KOPT-K1 (cell line): ENCODE results near the gene DROSHA.
"Not testable (repeated sequence)": the region's sequence is repeated elsewhere in the genome, so short reads cannot be mapped to it uniquely, and the experiment has no call there.

Experiments used
- H3K27ac ChIP-seq: fragments of 200-600 bp; sonication (generic); 2 replicates; pipeline ENCODE4 v1.5.1; 2016; ENCODE audit warnings: antibody characterized with exemption, mild to moderate bottlenecking, low read depth, low read length; ENCODE audit not compliant: poor library complexity, severe bottlenecking
- H3K36me3 ChIP-seq: fragments of 200-600 bp; sonication (generic); 2 replicates; pipeline ENCODE4 v1.5.1; 2017; ENCODE audit warnings: antibody characterized with exemption, mild to moderate bottlenecking, low read length, moderate library complexity; ENCODE audit not compliant: insufficient read depth
- H3K9me3 ChIP-seq: fragments of 200-600 bp; sonication (generic); 2 replicates; pipeline ENCODE4 v1.5.1; 2017; ENCODE audit warnings: antibody characterized with exemption, low read length, mild to moderate bottlenecking; ENCODE audit not compliant: insufficient read depth, poor library complexity, severe bottlenecking

Gene DROSHA

DNA sequence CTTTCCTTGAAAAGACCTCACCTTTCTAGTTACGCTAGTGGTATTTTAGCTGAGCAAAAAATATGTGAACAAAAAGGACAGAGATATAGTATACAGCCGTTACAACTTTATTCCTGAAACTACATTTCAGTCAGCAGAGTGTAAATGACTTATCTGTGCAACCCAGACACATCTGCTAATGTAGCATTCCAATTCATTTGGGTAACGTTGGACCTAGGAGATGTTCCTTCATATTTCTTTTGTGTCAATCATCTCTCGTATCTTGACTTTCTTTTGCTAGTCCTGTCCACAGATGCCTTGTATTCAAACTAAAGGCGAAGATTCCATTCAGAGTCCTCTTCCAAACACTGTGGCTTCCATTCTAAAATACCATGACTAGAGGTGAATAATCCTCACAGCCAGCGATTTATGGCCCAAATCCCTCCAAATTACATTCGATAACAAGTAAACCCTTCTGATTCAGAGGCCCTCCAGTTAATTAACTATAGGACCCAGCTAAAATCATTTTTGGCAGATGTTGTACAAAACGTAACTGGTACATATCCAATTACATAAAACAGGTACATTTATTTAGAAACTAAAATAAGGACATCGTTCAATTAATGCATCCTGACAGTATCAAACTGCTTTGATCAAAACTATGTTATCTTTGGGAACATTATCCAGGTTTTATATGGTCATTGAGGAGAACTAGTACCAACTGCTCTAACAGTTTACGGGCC, 155.7 kb downstream of the DROSHA start:
- H3K9me3 ChIP-seq: no peaks in the 10 kb centered on the region
- H3K36me3 ChIP-seq: no peaks in the 10 kb centered on the region
- H3K27ac ChIP-seq: no peak overlapping the region

DNA sequence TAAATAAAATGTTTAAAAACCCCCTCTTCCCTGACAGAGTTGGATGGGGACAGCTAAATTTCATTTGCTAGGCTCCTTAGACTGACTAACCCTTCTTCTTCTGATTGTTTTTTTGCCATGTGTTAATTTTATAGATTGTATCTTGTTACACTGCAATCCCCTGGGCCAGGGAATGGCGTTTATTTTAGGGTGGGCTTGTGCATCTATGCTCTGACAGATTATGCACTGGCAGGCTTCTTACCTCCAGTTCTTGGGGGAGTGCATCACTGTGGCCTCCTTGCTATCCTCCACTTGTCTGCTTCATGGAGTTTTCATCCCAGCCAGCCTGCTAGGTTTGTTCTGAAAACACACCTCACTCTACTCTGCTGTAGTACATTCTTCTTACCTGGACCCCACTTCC, 159.8 kb downstream of the DROSHA start:
- Histone ChIP-seq H3K27ac (no peak overlapping the region), H3K36me3 (no peaks in the 10 kb centered on the region), H3K9me3 (no peaks in the 10 kb centered on the region)

DNA sequence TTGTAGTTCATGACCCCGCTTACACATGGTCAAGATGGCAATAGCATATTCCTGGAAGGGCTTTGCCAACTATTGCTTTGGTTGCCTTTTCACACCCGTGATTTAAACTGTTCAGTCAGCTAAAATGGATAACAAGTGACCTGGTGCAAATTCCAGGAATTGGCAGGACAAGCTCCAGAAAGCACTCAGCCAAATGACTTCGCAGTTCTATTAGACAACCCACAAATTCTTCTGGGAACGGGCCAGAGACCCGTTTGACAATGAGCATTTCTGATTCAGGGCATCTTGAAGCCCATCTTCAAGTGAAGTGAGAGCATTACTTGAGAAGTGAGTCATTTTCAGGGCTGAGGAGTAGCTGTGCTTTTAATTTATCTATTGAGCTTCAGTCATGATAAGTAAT, 165.0 kb downstream of the DROSHA start:
- Histone ChIP-seq H3K27ac (no peak overlapping the region), H3K36me3 (no peaks in the 10 kb centered on the region), H3K9me3 (peaks cover 3% of the 10 kb centered on the region)

DNA sequence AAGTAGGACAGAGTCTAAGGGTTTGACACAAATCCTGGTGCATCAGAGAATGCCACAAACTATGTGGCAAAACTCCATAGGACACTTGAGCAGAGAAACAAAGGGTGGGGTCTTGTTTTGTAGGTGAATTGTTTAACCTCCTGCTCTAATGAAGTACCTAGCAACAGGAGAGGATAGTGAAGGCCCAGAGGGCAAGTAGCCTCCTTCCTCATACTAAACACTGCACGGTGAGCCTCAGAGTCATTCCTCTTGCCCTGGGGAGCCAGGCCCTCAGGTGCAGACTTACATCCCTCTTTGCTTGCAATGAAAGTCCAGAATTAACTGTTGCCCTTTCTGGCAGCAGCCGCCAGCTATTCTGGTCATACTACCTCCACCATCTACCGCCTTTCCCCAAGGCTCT, 166.1 kb downstream of the DROSHA start:
- no peaks in the 10 kb centered on the region for H3K36me3 ChIP-seq
- H3K27ac ChIP-seq: no peak overlapping the region
- peaks cover 3% of the 10 kb centered on the region for H3K9me3 ChIP-seq

DNA sequence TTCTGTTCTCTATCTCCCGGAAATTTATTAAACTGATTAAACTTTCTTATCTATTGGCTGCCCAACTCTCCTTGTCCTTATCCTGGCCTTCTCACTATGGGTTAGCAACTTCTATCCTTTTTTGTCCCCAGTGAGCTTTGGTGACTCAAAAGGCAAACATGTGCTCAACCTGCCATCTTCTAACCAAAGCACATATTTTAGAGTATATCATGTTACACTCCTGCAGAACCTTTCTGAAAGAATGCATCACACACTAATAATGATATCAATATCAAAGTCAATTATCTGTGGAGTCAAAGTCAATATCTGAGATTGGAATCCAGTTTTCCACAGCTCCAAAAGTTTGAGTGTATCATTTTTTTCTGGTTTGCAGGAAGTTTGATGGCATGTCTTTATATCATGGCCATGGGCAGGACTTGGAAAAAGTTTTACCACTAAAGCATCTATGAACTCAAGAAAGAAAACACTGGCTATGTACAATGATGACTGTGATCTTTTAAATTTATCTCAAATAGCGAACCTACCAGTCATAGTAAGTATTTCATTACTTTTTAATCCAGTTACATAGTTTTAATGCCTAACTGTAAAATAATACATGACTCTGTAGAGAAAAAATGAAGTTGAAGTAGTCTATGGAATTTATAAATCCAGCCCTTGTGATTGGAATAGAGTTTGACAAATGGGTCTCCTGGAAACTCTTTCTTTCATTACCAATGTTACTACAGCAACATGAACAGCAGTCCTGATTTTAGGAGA, 166.8 kb downstream of the DROSHA start:
- Histone ChIP-seq H3K36me3 (no peaks in the 10 kb centered on the region), H3K9me3 (peaks cover 3% of the 10 kb centered on the region), H3K27ac (no peak overlapping the region)

DNA sequence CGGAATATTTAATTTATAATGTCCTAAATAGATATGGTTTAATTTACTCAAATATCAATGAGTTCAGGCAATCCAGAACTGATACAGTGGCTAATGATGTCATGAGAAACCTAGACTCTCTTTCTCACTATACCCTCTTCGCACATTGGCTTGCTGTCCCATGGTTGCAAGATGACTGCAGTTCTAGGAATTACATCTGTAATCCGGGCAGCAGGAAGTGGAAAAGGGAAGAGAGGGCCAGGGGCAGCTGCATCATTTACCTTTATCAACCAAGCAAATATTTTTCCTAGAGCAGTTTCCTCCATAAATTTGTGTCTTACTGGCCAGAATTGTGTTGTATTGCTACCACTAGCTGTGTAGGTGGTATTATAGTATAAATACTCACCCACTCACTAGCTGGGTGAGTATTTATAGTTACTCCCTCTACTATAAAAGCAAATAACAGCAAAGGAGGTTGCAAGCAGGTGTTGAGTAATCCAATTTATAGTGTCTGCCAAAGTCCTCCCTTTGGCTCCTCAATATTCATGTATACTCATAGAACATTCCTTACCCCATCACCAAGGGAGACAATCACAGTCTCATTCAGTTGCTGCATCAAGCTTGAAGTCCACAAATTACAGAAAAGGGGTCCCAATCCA, 168.8 kb downstream of the DROSHA start:
- H3K36me3 ChIP-seq: no peaks in the 10 kb centered on the region
- H3K27ac ChIP-seq: no peak overlapping the region

DNA sequence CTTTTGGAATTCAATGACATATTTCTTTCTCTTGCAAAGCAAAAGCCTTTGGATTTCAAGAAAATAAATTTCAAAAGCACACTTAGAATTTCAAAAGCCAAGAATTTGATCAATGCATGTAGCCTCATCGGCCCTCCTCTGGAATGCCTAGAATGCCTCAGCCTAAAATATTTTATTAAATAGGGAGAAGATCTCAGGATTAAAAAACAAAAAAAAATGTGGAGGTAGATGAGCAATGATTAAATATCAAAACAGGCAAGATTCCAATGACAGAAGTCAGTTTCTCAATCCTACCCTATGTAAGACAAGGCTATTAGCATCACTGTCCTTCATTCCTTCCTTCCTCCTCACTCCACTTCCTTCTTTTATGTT, 169.4 kb downstream of the DROSHA start:
- Histone ChIP-seq H3K36me3 (no peaks in the 10 kb centered on the region), H3K27ac (no peak overlapping the region), H3K9me3 (peaks cover 3% of the 10 kb centered on the region)

More for the DNA sequence above, 168.8 kb downstream of the DROSHA start:
- peaks cover 3% of the 10 kb centered on the region for H3K9me3 ChIP-seq

DNA sequence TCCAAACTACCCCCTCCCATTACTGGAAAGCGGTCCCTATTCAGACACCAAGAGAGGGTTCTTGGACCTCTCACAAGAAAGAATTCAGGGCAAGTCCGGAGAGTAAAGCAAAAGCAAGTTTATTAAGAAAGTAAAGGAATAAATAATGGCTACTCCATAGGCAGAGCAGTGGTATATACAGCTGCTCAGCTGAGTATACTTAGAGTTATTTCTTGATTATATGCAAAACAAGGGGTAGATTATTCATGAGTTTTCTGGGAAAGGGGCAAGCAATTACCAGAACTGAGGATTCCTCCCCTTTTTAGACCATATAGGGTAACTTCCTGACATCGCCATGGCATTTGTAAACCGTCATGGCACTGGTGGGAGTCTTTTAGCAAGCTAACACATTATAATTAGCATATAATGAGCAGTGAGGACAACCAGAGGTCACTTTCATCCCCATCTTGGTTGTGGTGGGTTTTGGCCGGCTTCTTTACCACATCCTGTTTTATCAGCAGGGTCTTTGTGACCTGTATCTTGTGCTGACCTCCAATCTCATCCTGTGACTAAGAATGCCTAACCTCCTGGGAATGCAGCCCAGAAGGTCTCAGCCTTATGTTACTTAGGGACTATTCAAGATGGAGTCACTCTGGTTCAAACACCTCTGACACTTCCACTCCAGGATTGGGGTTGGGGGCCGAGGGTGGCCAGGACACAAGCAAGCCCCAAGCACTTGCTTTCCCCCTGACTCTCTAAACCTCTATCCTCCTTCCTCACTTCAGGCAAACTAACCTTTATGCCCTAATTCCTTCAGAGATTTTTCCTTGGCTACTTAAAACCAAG, 170.0 kb downstream of the DROSHA start:
- not testable (repeated sequence) for H3K27ac ChIP-seq, H3K36me3 ChIP-seq, H3K9me3 ChIP-seq

DNA sequence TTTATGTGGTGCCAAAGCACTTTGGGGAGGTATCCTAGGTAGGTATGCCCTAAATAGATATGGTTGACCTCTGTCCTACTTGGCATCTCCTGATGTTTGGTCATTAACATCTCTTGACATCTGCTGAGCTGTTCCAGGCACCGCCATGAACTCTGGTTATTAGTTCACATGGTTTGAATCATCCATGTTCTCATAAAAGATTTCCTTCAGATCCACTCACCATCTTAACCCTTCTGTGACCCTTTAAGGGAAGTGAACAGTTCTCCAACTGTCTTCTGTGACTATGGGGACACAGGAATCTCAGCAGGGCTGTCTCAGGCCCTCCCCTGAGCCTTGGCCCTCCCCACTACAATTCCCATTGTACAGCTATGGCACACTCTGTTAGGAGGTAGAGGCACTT, 170.7 kb downstream of the DROSHA start:
- peaks cover 3% of the 10 kb centered on the region for H3K9me3 ChIP-seq
- H3K36me3 ChIP-seq: no peaks in the 10 kb centered on the region
- H3K27ac ChIP-seq: no peak overlapping the region

DNA sequence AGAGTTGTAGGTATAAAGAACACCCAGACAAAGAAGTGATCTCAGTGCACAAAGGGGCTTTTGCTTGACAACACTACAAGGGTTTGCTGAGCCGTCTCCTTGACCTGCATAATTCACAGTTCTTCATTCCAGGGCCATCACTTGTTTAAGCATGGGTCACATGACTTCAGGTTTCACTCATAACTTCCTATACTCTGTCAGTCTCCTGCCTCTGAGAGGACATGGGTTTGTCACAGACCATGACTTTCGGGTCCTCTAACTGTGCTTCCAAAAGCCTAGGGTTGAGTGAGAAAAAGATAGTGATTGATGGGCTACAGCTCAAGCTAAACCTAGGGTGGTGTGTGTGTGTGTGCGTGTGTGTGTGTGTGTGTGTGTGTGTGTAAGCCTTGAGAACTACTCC, 172.1 kb downstream of the DROSHA start:
- Histone ChIP-seq H3K27ac (no peak overlapping the region), H3K9me3 (peaks cover 3% of the 10 kb centered on the region), H3K36me3 (no peaks in the 10 kb centered on the region)

DNA sequence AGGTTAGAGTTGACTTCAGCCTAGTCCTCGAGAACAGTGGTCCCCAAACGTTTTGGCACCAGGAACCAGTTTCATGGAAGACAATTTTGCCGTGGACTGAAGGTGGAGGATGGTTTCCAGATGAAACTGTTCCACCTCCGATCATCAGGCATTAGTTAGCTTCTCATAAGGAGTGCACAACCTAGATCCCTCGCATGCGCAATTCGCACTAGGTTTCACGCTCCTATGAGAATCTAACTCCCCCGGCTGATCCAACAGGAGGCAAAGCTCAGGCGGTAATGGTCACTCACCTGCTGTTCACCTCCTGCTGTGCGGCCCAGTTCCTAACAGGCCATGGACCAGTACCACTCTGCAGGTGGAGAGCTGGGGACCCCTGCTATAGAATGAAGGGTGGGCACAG, 174.9 kb downstream of the DROSHA start:
- no peak overlapping the region for H3K27ac ChIP-seq
- H3K36me3 ChIP-seq: no peaks in the 10 kb centered on the region
- H3K9me3 ChIP-seq: no peaks in the 10 kb centered on the region

DNA sequence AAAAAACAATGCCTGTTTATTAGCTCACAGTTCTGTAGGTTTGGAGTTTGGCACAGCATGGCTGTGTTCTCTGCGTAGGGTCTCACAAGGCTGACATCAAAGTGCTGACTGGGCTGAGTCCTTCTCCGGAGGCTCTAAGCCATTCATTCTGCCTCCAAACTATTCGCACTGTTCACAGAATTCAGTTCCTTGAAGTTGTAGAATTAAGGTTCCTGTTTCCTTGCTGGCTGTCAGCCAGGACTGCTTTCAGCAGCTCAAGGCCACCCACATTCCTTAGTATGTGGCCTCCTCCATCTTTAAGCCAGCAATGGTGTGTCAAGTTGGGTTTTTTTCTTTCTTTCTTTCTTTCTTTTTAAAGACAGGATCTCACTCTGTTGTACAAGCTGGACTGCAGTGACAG, 176.6 kb downstream of the DROSHA start:
- no peak overlapping the region for H3K27ac ChIP-seq
- no peaks in the 10 kb centered on the region for H3K9me3 ChIP-seq
- no peaks in the 10 kb centered on the region for H3K36me3 ChIP-seq
